IPS DF 6.9 (cell line): ENCODE measurements around the gene ANXA5.

ENCODE experiments used
- DNase-seq: peaks from one replicate; pipeline ENCODE4 v3.0.0-alpha.2; 2013; ENCODE audit warnings: low read depth, low spot score
- H3K27ac ChIP-seq: one replicate; pipeline ENCODE4 v1.5.1; 2013; ENCODE audit warnings: low read length, control low read depth
- H3K27me3 ChIP-seq: 2 replicates; pipeline ENCODE4 v1.6.1; 2013; ENCODE audit warnings: mild to moderate bottlenecking, low read length; ENCODE audit not compliant: control insufficient read depth, insufficient read depth
- H3K36me3 ChIP-seq: 2 replicates; pipeline ENCODE4 v1.6.1; 2013; ENCODE audit warnings: low read length; ENCODE audit not compliant: control insufficient read depth, insufficient read depth
- H3K4me1 ChIP-seq: 2 replicates; pipeline ENCODE4 v1.6.1; 2013; ENCODE audit warnings: low read length; ENCODE audit not compliant: control insufficient read depth, insufficient read depth
- H3K4me3 ChIP-seq: 2 replicates; pipeline ENCODE4 v1.5.1; 2013; ENCODE audit warnings: mild to moderate bottlenecking, low read length
- H3K9me3 ChIP-seq: 2 replicates; pipeline ENCODE4 v1.6.1; 2013; ENCODE audit warnings: low read length, inconsistent platforms; ENCODE audit not compliant: control insufficient read depth, insufficient read depth
- WGBS: extraction: QIAGEN DNeasy Blood & Tissue Kit; methylation state at CpG from one replicate; pipeline ENCODE4 v1.1.7; 2013; ENCODE audit warnings: mixed read lengths, missing lambda C conversion rate; ENCODE audit not compliant: insufficient read length, insufficient coverage; 5-methylcytosine and 5-hydroxymethylcytosine counted together

The ANXA5 gene

GRCh38 chr4:121712001-121712651 is 15.3 kb upstream of the ANXA5 start:
- Histone ChIP-seq H3K36me3 (no peaks in the 10 kb centered on the region), H3K4me1 (no peaks in the 10 kb centered on the region; the same call in 1 of the 2 replicates), H3K27me3 (no peaks in the 10 kb centered on the region), H3K9me3 (no peaks in the 10 kb centered on the region), H3K27ac (no peak overlapping the region), H3K4me3 (no peak overlapping the region)
- no CpG with 5 or more reads among the region's 7 CpGs for whole genome bisulfite sequencing
- no peak for DNase-seq

- Histone ChIP-seq H3K27ac (no peak overlapping the region), H3K4me1 (no peaks in the 10 kb centered on the region; the same call in 1 of the 2 replicates), H3K4me3 (no peak overlapping the region), H3K27me3 (no peaks in the 10 kb centered on the region), H3K9me3 (no peaks in the 10 kb centered on the region), H3K36me3 (no peaks in the 10 kb centered on the region)
- peak; percentile 68 for DNase-seq
- no CpG with 5 or more reads among the region's 18 CpGs for WGBS
These were observed 14.7 kb upstream of the ANXA5 start for GRCh38 chr4:121711263-121712000.

- Histone ChIP-seq H3K4me3 (no peak overlapping the region), H3K27me3 (no peaks in the 10 kb centered on the region), H3K9me3 (no peaks in the 10 kb centered on the region), H3K27ac (no peak overlapping the region), H3K4me1 (no peaks in the 10 kb centered on the region; the same call in 1 of the 2 replicates), H3K36me3 (no peaks in the 10 kb centered on the region)
- WGBS: no CpG with 5 or more reads among the region's 3 CpGs
- DNase-seq: no peak
These were observed 13.1 kb upstream of the ANXA5 start for GRCh38 chr4:121709766-121710405.

GRCh38 chr4:121707344-121707743 is 10.6 kb upstream of the ANXA5 start:
- H3K27ac ChIP-seq: no peak overlapping the region
- H3K36me3 ChIP-seq: no peaks in the 10 kb centered on the region
- no peaks in the 10 kb centered on the region for H3K27me3 ChIP-seq
- H3K4me1 ChIP-seq: no peaks in the 10 kb centered on the region; the same call in 1 of the 2 replicates
- no peak for DNase-seq
- H3K9me3 ChIP-seq: no peaks in the 10 kb centered on the region
- H3K4me3 ChIP-seq: no peak overlapping the region

GRCh38 chr4:121706595-121707021 is 9.8 kb upstream of the ANXA5 start:
- DNase-seq: no peak
- Histone ChIP-seq H3K27me3 (no peaks in the 10 kb centered on the region), H3K27ac (no peak overlapping the region), H3K9me3 (no peaks in the 10 kb centered on the region), H3K36me3 (no peaks in the 10 kb centered on the region), H3K4me3 (no peak overlapping the region), H3K4me1 (no peaks in the 10 kb centered on the region; the same call in 1 of the 2 replicates)
- WGBS: no CpG with 5 or more reads among the region's 4 CpGs

GRCh38 chr4:121705521-121705920 is 8.7 kb upstream of the ANXA5 start:
- WGBS: no CpG with 5 or more reads among the region's 6 CpGs
- no peaks in the 10 kb centered on the region for H3K9me3 ChIP-seq
- H3K4me3 ChIP-seq: no peak overlapping the region
- H3K27ac ChIP-seq: no peak overlapping the region
- no peak for DNase-seq
- no peaks in the 10 kb centered on the region for H3K27me3 ChIP-seq
- H3K4me1 ChIP-seq: no peaks in the 10 kb centered on the region
- H3K36me3 ChIP-seq: no peaks in the 10 kb centered on the region

- no peaks in the 10 kb centered on the region for H3K9me3 ChIP-seq
- no CpG with 5 or more reads among the region's 4 CpGs for WGBS
- H3K36me3 ChIP-seq: no peaks in the 10 kb centered on the region
- H3K4me3 ChIP-seq: no peak overlapping the region
- DNase-seq: no peak
- no peaks in the 10 kb centered on the region for H3K27me3 ChIP-seq
- no peaks in the 10 kb centered on the region; the same call in 1 of the 2 replicates for H3K4me1 ChIP-seq
- H3K27ac ChIP-seq: no peak overlapping the region
These were observed 5.4 kb upstream of the ANXA5 start for GRCh38 chr4:121702136-121702535.

- Histone ChIP-seq H3K9me3 (no peaks in the 10 kb centered on the region), H3K36me3 (no peaks in the 10 kb centered on the region), H3K4me1 (no peaks in the 10 kb centered on the region; the same call in 1 of the 2 replicates), H3K27ac (no peak overlapping the region), H3K27me3 (no peaks in the 10 kb centered on the region), H3K4me3 (no peak overlapping the region)
- no CpG with 5 or more reads among the region's 3 CpGs for WGBS
- DNase-seq: no peak
These were observed 4.5 kb upstream of the ANXA5 start for GRCh38 chr4:121701263-121701662.

- WGBS: no CpG with 5 or more reads among the region's 5 CpGs
- no peak overlapping the region for H3K27ac ChIP-seq
- no peaks in the 10 kb centered on the region; the same call in 1 of the 2 replicates for H3K4me1 ChIP-seq
- no peaks in the 10 kb centered on the region for H3K27me3 ChIP-seq
- DNase-seq: no peak
- no peaks in the 10 kb centered on the region for H3K36me3 ChIP-seq
- H3K4me3 ChIP-seq: no peak overlapping the region
- no peaks in the 10 kb centered on the region for H3K9me3 ChIP-seq
These were observed 1.5 kb upstream of the ANXA5 start for GRCh38 chr4:121698236-121698671.

- Histone ChIP-seq H3K4me1 (no peaks in the 10 kb centered on the region; the same call in 1 of the 2 replicates), H3K9me3 (no peaks in the 10 kb centered on the region), H3K27ac (no peak overlapping the region), H3K4me3 (no peak overlapping the region; the same call in 1 of the 2 replicates), H3K36me3 (no peaks in the 10 kb centered on the region), H3K27me3 (no peaks in the 10 kb centered on the region)
- WGBS: no CpG with 5 or more reads among the region's 9 CpGs
- DNase-seq: no peak
These were observed 784 bp upstream of the ANXA5 start for GRCh38 chr4:121697564-121697963.
